ENCODE data around the gene SPAG8. TPM values are rescaled to one million over a fixed set of nuclear protein-coding genes. Genes with fewer than 3 reads are reported as not detected.

Gene SPAG8
- total and polyA plus RNA-seq, 9 of the 15 experiments (the other 6 are each of a cell fraction or from before 2014, with no cell fraction given): 0.03 to 0.47 (median 0.21) TPM

DNA sequence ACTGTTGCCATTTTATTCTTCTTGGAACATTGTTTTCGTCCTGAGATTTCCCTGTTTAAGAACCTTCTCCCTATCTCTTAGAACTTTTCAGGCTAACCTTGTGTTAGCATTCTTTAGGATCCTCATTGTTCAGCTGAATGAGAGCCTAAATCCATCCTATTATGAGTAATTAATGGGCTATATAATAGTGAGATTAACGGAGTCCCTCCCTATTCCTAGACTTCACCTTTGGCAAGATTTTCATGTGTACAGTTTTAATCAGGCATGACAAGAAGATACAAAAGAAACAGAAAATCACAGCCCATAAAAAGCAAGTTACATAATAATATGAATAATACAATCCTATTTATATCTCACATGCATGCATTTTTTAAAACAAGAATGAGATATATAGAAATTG lies 48.9 kb downstream of the SPAG8 start:
- H3K9ac ChIP-seq (ENCODE audit: insufficient read depth in 1 of 2, low read depth in 2 of 2, low read length in 2 of 2): no peak overlapping the region
- FAIRE-seq (no peak), DNase-seq (ENCODE audit: extremely low read depth in 1 of 4, low spot score in 3 of 4) (no peak), ATAC-seq (no peak)
- in situ Hi-C loops (cut with MboI) (no loop called here), intact Hi-C loops (cut with micrococcal nuclease) (no loop called here)
- H4K20me1 ChIP-seq (replicated peaks; ENCODE audit: control insufficient read depth, insufficient read depth, low read length): no peaks in the 10 kb centered on the region
- no peaks in the 10 kb centered on the region for H3K36me3 ChIP-seq (ENCODE audit: control insufficient read depth, insufficient read depth, low read length)
- no peak overlapping the region for H3K4me3 ChIP-seq
- ChIA-PET CTCF (ENCODE audit: low intra/inter-chr PET ratio) (no interaction called here), POLR2A (interaction anchor here (0.7 to 1.5 kb wide), 2 partner anchors 9 to 46 kb away, joined by 3 read pairs; no protein-coding TSS in a partner anchor)
- H3K4me1 ChIP-seq (replicated peaks in 1 of 2; ENCODE audit: control insufficient read depth in 2 of 2, insufficient read depth in 2 of 2, low read length in 2 of 2): no peaks in the 10 kb centered on the region; a peak in 1 of 5 replicates
- H3K27ac ChIP-seq (ENCODE audit: extremely low read depth, low read depth, low read length): no peak overlapping the region
- H3K4me2 ChIP-seq (ENCODE audit: insufficient read depth, low read length): no peak overlapping the region
- H3K9me1 ChIP-seq (ENCODE audit: control insufficient read depth, insufficient read depth, low read length): no peaks in the 10 kb centered on the region
- H3K27me3 ChIP-seq (ENCODE audit: control insufficient read depth in 2 of 2, insufficient read depth in 2 of 2, low read length in 2 of 2): no peaks in the 10 kb centered on the region
- TF ChIP-seq, protein P1, sequence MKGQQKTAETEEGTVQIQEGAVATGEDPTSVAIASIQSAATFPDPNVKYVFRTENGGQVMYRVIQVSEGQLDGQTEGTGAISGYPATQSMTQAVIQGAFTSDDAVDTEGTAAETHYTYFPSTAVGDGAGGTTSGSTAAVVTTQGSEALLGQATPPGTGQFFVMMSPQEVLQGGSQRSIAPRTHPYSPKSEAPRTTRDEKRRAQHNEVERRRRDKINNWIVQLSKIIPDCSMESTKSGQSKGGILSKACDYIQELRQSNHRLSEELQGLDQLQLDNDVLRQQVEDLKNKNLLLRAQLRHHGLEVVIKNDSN (CRISPR knock-in tag; IDR thresholded peaks at IDR 0.05): no peak
- TF ChIP-seq, protein P2, sequence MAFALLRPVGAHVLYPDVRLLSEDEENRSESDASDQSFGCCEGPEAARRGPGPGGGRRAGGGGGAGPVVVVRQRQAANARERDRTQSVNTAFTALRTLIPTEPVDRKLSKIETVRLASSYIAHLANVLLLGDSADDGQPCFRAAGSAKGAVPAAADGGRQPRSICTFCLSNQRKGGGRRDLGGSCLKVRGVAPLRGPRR (CRISPR knock-in tag; IDR thresholded peaks at IDR 0.05): no peak
- no peak for TF ChIP-seq MCM3 (IDR thresholded peaks at IDR 0.05)
- TF ChIP-seq ZNF785 (CRISPR knock-in tag; IDR thresholded peaks at IDR 0.05): no peak
- TF ChIP-seq ZNF780A (CRISPR knock-in tag; IDR thresholded peaks at IDR 0.05): no peak
- TF ChIP-seq MXI1 (IDR thresholded peaks at IDR 0.05; ENCODE audit: low read depth, low read length): no peak
- TF ChIP-seq ZNF224 (CRISPR knock-in tag; IDR thresholded peaks at IDR 0.05): no peak
- TF ChIP-seq, protein P3, sequence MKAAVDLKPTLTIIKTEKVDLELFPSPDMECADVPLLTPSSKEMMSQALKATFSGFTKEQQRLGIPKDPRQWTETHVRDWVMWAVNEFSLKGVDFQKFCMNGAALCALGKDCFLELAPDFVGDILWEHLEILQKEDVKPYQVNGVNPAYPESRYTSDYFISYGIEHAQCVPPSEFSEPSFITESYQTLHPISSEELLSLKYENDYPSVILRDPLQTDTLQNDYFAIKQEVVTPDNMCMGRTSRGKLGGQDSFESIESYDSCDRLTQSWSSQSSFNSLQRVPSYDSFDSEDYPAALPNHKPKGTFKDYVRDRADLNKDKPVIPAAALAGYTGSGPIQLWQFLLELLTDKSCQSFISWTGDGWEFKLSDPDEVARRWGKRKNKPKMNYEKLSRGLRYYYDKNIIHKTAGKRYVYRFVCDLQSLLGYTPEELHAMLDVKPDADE (conservative IDR thresholded peaks at IDR 0.05; ENCODE audit: control insufficient read depth, low read depth, low read length): no peak
- no peak for TF ChIP-seq ZNF3 (CRISPR knock-in tag; IDR thresholded peaks at IDR 0.05)
- TF ChIP-seq SMARCC2 (IDR thresholded peaks at IDR 0.05; ENCODE audit: low read depth): no peak
- TF ChIP-seq, protein P4, sequence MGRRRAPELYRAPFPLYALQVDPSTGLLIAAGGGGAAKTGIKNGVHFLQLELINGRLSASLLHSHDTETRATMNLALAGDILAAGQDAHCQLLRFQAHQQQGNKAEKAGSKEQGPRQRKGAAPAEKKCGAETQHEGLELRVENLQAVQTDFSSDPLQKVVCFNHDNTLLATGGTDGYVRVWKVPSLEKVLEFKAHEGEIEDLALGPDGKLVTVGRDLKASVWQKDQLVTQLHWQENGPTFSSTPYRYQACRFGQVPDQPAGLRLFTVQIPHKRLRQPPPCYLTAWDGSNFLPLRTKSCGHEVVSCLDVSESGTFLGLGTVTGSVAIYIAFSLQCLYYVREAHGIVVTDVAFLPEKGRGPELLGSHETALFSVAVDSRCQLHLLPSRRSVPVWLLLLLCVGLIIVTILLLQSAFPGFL (CRISPR knock-in tag; IDR thresholded peaks at IDR 0.05): no peak
- TF ChIP-seq, protein P5, sequence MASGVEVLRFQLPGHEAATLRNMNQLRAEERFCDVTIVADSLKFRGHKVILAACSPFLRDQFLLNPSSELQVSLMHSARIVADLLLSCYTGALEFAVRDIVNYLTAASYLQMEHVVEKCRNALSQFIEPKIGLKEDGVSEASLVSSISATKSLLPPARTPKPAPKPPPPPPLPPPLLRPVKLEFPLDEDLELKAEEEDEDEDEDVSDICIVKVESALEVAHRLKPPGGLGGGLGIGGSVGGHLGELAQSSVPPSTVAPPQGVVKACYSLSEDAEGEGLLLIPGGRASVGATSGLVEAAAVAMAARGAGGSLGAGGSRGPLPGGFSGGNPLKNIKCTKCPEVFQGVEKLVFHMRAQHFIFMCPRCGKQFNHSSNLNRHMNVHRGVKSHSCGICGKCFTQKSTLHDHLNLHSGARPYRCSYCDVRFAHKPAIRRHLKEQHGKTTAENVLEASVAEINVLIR (CRISPR knock-in tag; IDR thresholded peaks at IDR 0.05): no peak
- no peak for TF ChIP-seq ZNF766 (CRISPR knock-in tag; conservative IDR thresholded peaks at IDR 0.05)
- no peak for TF ChIP-seq GABPB1 (CRISPR knock-in tag; IDR thresholded peaks at IDR 0.05)
- H3K9me3 ChIP-seq (replicated peaks; ENCODE audit: control insufficient read depth, insufficient read depth, low read depth, low read length): no peaks in the 10 kb centered on the region
- H2AFZ ChIP-seq (ENCODE audit: low read depth, low read length): no peak overlapping the region
- BruUV-seq (replicated peaks): no TSS peak
- H3K79me2 ChIP-seq (ENCODE audit: control insufficient read depth, insufficient read depth, low read length): peaks cover 46% of the 10 kb centered on the region
- WGBS (ENCODE audit: insufficient coverage, low coverage, missing lambda C conversion rate): 77% methylated on average over 2 of the region's 2 CpGs

Measured in K562 (cell line).